Activated naive CD4-positive, alpha-beta T cell (primary cell): ENCODE results near the gene ARSG.
A peak's percentile ranks its signal among the peaks of the same experiment; 100 is the strongest.
"Not testable (repeated sequence)": the region's sequence is repeated elsewhere in the genome, so short reads cannot be mapped to it uniquely, and the experiment has no call there.

ENCODE experiments used
- DNase-seq, 4 experiments: peaks; one replicate each; lab custom pipeline; 2025; lab: John Stamatoyannopoulos, UW

ARSG gene

GRCh38 chr17:68329331-68329730, 38.0 kb downstream of the ARSG start:
- DNase-seq = no peak

DNA sequence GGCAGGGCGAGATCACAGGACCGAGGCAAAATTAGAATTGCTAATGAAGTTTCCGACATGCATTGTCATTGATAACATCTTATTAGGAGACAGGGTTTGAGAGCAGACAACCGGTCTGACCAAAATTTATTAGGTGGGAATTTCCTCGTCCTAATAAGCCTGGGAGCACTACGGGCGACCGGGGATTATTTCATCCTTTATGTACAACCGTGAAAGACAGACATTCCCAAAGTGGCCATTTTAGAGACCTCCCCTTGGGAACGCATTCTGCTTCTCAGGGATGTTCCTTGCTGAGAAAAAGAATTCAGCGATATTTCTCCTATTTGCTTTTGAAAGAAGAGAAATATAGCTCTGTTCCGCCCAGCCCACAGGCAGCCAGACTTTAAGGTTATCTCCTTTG, 40.6 kb downstream of the ARSG start:
- not testable (repeated sequence) for DNase-seq

DNA sequence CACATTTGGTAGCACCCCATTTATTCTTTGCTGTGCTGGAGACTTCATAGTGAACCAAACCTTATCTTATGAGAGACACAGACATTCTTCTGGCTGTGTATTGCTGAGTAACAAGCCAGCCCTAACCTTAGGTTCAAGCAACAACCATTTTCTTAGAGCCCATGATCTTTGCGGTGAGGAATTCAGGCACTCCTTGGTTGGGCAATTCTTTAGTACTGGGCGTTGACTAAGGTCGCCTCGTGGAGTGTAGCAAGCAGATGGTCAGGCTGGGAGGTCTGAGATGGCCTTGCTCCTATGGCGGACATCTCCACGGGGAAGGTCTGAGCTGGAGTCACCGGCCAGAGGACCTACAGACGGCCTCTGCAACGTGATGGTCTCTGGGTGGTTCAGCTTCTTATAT, 43.1 kb downstream of the ARSG start:
- DNase-seq = no peak

- no peak for DNase-seq
These were observed 50.2 kb downstream of the ARSG start for GRCh38 chr17:68341482-68341881.

DNA sequence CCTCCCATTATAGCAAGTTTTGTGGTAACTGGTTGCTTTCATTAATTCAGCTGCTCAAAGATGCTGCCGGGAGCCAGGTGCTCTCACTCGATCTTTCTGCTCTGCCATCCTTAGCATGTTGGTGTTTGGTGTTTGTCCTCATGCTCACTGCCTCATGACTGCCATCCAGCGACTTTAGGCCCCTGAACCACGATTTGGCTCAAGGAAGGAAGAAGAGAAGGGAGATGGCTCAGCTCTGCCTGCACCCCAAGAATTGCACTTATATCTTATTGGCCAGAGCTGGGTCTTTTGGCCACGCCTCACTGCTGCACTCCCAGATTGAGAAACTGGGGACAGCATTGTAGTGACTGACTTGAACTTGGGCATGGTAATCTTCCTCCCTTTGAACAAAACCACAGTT, 52.7 kb downstream of the ARSG start:
- no peak for DNase-seq

- peak in 2 of 4 experiments; percentile 10 to 18 for DNase-seq
These were observed 53.4 kb downstream of the ARSG start for GRCh38 chr17:68344701-68345136.

DNA sequence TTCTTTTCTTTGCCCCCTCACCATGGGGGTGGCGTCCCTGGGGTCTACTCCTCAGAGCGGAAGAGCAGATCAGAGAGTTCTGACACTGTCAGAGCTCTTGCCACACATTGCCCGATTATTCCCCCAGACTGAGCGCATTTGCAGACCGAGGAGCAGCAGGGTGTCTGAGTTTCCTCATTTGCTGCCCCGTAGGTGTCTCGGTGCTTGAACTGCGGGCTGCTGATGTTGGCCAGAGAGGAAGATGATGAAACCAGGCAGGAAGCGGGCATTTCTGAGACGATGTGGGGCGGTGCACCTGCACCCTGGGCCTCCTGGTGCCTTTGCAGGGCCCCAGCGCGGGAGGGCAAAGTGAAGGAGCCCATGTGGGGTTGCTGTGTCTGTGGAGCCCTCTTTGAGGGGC, 55.2 kb downstream of the ARSG start:
- peak; percentile 20 to 31 (median 24) for DNase-seq

- DNase-seq = no peak
These were observed 56.1 kb downstream of the ARSG start for GRCh38 chr17:68347380-68347779.

DNA sequence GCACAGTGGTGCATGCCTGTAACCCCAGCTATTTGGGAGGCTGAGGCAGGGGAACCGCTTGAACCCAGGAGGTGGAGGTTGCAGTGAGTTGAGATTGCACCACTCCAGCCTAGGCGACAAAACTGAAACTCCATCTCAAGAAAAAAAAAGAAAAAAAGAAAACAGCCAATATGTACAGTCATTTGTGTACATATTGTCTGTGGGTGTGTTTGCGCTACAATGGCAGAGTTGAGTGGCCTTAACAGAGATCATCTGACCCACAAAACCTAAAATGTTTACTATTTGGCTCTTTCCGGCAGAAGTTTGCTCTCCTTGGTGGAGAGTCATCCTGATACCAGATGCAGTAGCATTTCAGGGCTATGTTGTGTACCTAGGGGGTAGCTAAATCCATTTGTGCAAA, 57.9 kb downstream of the ARSG start:
- no peak for DNase-seq

GRCh38 chr17:68351395-68351794, 60.1 kb downstream of the ARSG start:
- no peak for DNase-seq

- no peak for DNase-seq
These were observed 60.7 kb downstream of the ARSG start for GRCh38 chr17:68352041-68352440.

- DNase-seq = not testable (repeated sequence)
These were observed 61.4 kb downstream of the ARSG start for GRCh38 chr17:68352671-68353070.

DNA sequence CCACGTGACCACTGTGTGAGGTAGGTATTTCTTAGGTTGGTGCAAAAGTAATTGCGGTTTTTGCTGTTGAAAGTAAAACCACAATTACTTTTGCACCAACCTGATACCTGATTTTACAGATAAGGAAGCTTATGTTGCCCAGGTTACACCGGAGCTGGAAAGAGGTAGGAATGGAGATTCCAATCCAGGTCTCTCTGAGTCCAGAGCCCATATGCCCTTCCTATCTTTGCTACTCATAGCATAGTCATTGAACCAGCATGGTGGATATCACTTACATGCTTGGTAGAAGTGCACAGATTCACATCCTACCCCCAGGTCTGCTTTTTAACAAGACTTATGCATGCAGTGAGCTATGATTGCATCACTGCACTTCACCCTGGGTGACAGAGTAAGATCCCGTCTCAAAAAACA, 61.8 kb downstream of the ARSG start:
- DNase-seq = no peak

- not testable (repeated sequence) for DNase-seq
These were observed 63.0 kb downstream of the ARSG start for GRCh38 chr17:68354311-68354710.

DNA sequence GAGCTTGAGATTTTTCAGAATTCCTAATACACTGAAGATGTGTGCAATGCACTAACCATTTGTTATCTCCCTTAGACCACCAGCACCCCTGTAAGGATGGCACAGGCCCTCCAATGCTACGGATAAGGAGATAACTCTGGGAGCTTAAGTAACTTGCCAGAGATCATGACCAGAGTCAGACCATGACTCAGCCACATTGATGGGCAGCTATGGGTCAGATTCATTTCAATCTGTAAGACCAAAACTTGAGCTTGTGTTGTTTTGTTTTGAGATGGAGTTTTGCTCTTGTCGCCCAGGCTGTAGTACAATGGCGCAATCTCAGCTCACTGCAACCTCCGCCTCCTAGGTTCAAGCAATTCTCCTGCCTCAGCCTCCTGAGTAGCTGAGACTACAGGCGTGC, 63.8 kb downstream of the ARSG start:
- not testable (repeated sequence) for DNase-seq

DNA sequence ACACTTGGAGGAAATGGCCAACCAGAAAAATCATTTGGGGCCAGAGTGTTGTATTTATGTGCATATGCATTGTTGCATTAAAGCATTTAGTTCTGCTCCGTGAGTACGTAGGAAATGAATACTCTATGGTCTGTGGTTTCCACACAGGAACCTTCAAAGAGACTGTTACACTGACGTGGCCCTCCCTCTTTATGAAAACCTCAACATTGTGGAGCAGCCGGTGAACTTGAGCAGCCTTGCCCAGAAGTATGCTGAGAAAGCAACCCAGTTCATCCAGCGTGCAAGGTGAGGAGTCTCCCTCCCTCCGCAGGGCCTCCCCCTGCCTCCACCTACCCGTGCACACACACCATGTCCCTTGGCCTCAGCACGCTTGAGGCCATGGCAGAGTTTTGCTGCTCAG, 65.2 kb downstream of the ARSG start:
- peak in 1 of 4 experiments; percentile 14 for DNase-seq

DNA sequence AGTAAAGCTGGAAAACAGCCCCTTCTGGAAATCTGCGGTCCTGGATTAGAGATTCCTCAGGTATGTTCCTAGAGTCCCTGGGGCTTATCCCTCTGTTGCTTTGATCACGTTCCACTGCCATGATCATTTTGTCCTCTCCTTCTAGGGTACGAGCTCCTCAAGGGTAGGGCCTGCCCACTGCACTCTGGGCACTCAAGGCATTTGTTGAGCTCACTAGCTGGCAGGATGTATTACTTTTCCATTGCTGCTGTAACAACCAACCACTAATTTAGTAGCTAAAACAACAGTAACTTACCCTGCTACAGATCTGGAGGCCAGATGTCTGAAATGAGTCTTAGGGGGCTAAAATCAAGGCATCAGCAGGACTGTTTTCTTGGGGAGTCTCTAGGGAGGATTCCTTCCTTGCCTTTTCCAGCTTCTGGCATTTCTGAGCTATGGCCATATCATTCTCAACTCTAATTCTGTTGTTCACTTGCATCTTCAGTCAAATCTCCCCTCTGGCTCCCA, 65.7 kb downstream of the ARSG start:
- no peak for DNase-seq

- DNase-seq = no peak
These were observed 66.6 kb downstream of the ARSG start for GRCh38 chr17:68357886-68358285.

DNA sequence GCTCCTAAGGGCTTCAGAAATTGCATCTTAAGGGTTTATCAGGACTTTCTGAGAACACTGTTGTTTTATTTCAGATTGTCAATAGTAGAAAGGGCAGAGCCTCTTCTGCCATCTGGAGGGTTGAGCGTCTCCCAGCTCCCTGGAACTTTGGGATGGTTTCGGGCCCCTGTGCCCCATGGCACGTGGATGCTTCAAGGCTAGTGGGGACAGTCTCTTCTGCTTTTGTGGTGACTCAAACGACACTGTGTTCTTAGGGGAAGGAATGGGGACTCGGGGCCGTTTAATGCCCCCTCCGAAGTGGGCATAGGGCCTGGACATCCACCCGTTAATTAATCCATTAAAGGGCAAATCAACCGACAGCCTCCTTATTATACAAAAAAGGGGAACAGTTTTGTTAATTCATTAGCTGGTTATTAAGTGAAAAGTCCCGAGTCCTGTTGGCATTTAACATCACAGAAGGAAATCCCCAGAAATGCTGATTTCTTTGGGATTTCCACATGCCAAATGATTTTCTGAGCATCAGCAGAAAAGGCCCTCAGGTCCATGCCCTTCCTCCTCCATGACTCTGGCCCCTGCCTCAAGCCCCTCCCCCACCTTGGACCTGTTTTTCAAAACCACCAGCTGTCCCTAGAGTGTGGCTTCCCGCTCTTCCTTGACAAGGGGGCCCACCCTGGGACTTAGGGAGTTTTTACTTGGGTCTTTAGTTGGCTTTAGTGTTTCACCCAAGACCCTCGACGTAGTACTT, 68.7 kb downstream of the ARSG start:
- DNase-seq = no peak

- no peak for DNase-seq
These were observed 74.2 kb downstream of the ARSG start for GRCh38 chr17:68365469-68365868.

DNA sequence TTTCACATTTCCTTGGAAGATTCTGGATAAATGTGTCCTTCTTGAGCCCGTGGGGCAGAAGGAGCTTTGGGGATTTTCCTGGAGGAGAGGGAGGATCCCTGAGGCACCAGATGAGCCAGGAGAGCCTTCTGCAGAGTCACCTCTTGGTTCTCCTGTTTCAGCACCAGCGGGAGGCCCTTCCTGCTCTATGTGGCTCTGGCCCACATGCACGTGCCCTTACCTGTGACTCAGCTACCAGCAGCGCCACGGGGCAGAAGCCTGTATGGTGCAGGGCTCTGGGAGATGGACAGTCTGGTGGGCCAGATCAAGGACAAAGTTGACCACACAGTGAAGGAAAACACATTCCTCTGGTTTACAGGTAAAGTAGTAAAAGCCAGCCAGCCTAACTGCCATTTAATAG, 77.1 kb downstream of the ARSG start:
- DNase-seq = no peak

DNA sequence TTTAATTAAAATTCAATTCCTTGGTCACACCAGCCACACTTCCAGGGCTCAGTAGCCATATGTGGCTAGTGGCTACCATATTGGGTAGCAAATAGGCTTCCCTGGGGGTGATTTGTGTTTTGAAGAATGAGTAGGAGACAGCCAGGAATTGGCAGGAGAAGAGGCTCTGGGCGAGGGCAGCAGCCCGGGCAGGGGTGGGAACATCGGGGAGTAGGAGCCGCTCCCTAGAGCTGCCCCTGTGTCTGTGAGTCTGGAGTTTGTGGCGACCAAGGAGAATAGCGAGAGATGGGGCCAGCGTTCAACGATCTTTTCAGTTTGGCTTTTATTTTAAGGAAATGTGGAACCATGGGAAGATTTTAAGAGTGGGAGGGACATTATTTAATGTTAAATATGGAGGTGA, 84.3 kb downstream of the ARSG start:
- no peak for DNase-seq

GRCh38 chr17:68376178-68376577, 84.9 kb downstream of the ARSG start:
- DNase-seq = not testable (repeated sequence)

DNA sequence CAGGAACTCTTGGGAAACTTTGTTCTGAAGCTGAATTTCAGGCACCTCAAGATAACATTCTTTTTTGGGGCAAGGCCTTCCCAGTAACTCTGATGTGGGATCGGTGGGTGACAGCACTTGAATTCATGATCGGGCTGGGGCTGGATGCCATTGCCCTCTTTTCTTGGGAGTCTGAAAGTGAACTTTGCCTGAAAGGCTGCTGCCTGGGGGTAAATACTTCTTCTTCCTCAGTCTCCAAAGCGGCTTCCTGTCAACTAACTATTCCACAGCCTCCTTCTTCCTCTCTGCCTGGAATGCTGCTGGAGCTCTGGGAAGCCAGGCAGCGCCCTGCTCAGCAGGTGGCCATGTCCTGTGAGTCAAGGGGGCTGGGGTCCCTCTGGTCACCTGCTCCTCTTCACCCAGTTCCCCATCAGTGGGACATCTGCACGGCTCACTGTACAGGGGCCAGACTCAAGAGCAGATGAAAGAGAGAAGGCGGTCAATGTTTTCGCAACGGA, 86.5 kb downstream of the ARSG start:
- no peak for DNase-seq
